Measurements from ENCODE around the gene SLC9A8.

Gene SLC9A8

DNA sequence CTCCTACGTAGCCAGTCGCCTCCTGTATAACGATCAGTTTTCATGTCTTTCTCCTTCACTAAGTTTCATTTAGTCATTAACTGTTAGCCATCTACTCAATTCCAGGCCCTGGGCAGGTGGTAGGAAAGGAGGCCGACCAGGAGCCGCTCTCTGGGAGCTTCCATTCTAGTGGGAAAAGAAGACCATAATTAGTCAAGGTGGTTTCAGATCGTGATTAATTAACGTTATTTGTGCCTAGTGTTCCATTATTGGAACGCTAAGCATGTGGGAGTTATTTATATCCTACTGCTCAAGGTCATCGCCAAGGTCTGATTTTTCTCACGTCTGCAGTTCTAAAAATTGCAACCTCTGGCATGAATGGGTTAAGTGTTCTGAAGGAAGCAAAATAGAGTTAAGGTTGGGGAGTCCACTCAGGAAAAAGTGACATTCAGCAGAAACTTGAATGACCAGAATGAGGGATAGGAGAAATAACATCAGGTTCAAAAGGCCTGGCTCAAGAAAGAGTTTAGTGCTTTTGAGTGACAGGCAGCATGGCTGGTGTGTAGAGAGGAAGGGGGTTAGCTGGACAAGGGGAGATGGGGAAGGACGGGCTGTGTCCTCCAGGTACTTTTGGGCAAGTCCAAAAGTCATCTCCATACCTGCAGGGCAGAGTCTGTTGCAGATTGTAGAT lies 812 bp downstream of the SLC9A8 start:
- DNase-seq (ENCODE audit: low read depth, low spot score), result no peak

DNA sequence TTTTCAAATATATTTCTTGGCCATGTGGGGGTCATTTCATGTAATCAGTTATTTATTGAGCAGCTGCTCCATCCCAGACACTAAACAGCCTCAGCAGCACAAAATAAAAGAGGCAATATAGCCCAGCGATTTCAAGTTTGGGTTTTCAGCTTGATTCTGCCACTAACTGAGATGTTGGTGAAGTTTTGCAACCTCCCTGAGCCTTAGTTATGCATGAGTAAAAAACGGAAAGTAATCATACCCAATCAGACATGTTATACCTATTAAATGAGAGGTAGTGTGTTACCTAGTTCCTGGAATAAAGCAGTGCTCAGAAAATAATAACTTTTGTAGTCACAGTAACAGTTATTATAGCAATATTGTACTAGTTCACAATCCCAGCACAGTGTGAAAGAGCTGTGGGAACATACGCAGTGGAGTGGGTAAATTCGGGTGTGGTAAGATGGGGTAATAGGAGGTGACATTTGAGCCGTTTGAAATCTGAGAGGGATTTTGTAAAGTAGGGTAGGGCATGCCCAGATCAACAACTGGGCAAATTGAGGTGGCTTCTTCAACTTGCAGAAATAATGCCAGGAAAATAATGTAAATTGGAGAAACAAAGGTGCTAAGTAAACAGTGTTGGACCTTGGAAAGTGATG lies 1.5 kb downstream of the SLC9A8 start:
- DNase-seq (ENCODE audit: low read depth, low spot score), result no peak

DNA sequence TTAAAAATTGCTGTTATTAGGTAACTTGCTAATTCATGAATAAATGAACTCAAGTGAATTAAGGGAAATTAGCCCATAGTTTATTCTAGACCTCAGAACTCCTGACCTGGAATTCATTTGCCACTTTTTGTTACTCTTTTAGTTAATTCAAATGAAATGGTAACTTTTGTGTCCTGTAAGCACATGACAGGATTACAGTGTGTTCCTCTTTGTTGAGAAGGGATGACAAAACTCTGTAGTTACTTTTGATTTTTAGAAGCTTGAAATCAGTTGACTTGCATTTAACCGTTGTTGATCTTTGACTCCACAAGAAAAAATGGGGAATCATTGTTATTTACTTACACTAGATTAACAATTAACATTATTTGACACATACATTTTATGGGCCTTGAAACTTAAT lies 6.2 kb downstream of the SLC9A8 start:
- DNase-seq (ENCODE audit: low read depth, low spot score), result no peak

DNA sequence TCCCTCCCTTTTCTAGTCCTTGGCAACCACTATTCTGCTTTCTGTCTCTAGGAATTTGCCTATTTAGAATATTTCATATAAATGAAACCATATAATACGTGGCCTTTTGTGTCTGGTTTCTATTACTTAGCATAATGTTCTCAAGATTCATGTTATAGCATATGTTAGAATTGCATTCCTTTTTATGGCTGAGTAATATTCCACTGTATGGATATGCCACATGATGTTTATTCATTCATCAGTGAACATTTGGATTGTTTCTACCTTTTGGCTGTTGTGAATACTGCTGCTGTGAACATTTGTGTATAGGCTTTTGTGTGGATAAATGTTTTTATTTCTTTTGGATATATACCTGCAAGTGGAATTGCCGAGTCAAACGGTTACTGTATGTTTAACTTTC lies 7.1 kb downstream of the SLC9A8 start:
- DNase-seq (ENCODE audit: low read depth, low spot score), result no peak

DNA sequence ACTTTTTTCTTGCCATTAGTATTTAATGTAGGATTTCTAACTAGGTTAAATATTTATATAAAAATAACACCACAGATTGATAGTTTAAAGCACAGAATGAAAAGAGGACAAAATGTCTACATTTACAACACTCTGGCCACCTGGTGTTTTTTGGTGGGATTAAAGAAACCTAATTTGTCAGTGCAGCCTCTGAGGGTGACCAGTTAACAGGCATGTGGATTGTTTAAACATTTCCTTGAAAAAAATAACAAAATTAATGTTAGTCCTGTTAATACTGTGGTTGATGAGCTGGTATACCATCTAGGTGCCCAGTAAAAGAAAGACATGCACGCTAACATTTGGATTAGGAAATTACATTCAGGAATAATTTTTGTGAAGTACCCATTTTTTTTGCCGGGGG lies 8.8 kb downstream of the SLC9A8 start:
- DNase-seq (ENCODE audit: low read depth, low spot score), result no peak

DNA sequence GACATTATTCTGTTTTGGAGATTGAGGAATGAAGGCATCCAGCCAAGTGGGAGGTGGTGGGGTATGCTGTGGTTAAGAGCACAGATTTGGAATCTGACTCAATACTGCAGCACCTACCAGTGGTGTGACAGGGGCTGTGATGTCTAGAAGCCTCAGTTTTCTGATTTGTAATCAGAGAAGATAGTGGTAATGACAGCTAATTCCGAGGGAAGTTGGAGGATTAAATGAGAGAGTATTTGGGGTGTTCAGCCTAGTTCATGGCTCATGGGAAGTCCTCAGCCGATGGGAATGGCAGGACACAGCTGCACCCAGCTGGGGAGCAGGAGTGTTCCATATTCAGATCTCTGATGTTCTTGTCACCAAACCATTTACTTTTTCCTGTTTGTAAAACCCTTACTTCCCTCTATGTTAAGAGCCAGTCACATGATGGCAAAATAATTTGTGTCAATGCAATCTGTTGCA lies 9.3 kb downstream of the SLC9A8 start:
- DNase-seq (ENCODE audit: low read depth, low spot score), result no peak

DNA sequence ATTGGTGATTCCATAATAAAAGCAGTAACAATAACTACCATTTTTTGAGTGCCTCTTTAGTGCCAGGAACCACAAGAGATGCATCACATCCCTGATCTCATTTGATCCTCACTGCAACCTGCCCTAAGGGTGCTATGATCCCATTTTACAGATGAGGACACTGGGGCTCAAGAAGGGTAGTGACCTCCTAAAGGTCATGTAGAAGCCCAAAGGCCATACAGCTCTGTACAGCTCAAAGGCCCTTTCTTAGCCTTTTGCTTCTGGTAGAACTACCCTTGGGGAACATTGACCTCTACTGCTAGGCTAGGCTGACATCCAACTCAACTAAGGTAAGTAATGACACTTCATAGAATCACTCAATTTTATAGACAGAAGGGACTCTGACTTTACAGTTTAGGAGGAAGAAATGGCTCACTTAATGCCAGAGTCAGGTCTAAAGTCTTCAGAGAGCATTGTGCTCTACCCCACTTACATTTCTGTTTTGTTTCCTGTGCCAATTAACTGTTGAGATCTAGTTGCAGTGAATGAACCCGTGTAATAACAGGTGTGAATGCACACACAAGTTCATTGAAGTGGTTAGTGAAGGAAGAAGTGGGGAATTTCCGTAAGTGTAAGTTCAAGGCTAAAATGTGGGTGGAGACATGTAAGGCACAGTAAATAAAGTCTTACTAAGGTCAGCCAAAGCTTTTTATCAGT lies 10.7 kb downstream of the SLC9A8 start:
- DNase-seq (ENCODE audit: low read depth, low spot score), result no peak

DNA sequence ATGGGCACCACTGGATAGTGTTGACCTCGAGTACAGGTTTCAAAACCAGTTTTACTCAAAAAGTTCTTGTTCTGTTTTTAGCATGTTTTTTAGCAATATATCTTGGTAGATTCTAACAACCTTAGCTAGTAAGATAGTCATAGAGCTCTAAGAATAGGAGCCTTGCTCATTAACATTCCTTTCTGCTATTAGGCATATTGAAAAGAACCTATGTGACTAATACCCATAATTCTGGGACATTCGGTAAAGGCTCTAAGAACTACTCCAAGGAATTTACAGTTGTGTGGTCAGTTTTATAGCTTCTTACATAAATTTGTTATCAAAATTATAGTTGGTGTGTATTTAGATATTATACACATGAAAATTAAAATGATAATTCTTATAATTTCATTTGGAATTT lies 11.6 kb downstream of the SLC9A8 start:
- no peak for DNase-seq (ENCODE audit: low read depth, low spot score)

DNA sequence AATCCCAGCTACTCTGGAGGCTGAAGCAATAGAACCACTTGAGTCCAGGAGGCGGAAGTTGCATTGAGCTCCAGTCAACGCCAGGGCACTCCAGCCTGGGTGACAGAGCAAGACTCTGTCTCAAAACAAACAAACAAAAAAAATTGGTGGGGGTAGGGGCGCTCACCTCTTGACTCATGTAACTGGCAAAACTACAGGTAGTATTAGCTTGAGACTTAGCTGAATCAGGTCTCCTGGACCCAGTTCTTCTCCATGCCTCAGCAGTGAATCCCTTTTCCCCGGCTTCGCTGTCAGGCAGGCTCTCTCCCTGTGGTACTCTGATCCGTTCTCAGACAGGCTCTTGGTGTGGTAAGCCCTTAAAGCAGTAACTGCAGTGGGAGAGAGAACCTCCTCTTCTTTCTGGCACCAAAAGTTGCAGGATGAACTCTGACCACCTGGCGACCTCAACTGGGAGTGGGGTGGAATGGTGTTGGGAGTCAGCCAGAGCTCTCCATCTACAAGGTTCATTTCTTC lies 12.9 kb downstream of the SLC9A8 start:
- DNase-seq (ENCODE audit: low read depth, low spot score), result peak; percentile 23

DNA sequence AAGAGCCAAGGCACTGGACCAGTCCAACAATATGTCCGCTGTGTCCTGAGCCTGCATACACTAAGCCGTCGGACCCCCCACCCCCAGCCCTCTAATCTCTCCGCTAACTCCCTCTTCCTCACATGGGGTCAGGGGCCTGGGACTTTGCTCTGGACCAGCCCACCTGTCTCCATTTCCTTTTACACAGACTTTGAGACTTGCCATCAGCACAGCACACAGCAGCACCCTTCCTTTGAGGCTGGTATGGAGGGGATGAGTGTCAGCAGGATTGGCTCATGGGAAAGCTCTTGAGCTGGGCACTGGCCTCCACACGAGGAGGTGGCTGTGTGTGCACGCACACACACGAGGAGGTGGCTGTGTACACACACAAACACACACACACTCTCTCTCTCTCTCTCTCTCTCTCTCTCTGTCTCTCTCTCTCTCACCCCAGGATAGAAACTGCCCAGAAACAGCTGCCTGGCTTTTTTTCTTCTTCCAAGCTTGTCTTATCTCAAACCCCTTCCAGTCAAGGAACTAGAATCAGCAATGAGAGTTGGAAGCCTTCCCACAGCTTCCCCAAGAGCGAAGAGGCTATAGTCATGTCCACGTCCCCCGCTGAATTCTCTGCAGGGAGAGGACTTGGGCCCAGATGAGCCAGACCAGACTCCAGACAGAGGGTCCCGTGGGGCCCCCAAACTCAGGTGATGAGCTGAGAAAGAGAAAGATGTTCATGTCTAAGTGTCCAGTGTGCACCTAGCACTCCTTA lies 18.6 kb downstream of the SLC9A8 start:
- no peak for DNase-seq (ENCODE audit: low read depth, low spot score)

DNA sequence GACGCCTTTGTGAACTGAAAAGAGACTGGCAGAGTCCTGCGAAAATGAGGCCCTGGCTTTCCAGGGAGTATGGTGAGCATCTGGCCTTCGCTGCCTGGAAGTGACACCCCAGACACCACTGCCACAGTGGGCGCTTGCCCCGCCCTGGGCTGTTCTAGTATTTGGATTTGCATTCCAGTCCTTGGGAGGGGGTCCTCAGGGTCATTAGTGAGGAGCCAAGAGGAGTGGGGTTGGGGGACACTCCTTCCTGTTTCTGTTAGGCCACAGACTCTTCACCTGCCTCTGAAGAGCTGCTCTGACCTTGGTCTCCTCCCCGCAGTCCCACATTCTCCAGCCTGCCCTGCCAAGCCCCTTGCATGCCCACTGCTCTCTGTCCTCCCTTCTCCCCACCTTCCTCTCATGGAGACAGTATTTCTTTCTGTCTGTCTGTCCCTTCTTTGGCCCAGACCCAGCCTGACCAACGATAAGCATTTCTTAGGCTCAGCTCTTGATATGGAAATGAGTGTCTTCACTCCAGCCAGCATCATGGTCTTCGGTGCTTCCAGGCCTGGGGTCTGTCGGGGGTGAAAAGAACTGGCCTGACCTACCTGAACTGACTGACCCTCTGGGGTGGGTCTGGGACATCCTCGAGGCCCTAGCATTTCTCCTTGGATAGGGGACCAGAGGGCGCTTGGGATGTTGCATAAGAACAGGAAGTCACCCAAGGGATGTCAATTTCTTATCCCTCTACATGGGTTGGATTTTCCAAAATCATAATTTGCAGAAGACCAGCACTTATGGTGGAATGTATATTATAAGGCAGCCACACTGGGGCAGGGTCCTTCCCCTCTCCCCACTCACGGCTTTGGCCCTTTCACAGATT lies 19.4 kb downstream of the SLC9A8 start:
- DNase-seq (ENCODE audit: low read depth, low spot score), result no peak

DNA sequence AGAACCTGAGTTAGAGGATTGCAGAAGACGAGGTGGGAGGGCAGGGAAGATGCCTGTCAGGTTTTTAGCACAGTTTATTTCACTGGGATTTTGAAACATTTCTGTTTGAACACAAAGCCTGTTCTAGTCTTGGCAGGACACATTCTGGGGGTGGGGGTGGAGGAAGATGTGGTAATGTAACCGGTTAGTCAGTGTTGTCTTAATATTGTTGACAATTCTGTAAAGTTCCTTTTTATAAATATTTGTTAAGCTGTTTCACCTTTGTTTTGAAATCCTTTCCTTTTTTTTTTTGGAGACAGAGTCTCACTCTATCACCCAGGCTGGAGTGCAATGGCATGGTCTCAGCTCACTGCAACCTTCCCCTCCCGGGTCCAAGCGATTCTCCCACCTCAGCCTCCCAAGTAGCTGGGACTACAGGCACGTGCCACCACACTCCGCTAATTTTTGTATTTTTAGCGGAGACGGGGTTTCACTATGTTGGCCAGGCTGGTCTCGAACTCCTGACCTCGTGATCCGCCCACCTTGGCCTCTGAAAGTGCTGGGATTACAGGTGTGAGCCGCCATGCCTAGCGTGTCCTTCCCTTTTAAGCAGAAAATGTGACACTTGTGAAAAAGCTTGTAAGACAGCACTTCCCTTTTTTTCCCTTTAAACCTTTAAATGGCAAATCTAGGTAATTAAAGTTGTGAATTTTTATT lies 20.2 kb downstream of the SLC9A8 start:
- DNase-seq (ENCODE audit: low read depth, low spot score), result no peak

DNA sequence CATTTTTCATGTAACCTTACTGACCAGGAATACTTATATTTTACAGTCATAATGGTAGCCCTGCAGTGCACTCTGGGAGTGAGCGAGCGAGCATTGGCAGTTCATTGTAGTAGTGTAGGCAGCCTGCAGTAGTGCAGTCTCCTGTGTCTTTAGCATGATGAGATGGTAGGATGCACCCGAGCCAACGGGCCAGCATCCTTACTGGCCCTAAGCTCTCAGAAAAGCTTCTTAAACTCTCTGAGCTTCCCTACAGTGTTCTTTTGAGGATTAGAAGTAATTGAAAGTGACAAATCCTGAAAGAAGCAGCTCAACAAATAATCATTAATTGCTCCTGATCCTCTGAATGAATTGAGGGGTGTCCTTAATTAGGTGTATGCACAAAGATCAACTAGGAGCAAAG lies 20.9 kb downstream of the SLC9A8 start:
- DNase-seq (ENCODE audit: low read depth, low spot score), result no peak

DNA sequence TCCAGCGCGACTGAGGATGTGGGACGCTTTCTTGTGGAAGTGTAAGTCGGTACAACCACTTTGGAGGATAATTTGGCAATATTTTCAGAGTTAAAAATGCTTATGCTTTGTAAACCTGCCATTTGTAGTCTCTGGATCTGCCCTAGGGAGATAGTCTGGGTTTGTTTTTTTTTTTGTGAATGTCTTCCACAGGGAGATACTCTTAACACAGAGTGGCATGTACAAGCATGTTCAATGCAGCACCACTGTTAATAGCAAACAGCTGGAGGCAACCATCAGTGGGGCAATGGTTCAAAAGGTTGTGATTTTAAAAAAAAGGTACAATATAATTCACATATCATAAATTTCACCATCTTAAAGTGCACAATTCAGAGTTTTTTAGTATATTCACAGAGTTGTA lies 22.4 kb downstream of the SLC9A8 start:
- DNase-seq (ENCODE audit: low read depth, low spot score), result no peak

DNA sequence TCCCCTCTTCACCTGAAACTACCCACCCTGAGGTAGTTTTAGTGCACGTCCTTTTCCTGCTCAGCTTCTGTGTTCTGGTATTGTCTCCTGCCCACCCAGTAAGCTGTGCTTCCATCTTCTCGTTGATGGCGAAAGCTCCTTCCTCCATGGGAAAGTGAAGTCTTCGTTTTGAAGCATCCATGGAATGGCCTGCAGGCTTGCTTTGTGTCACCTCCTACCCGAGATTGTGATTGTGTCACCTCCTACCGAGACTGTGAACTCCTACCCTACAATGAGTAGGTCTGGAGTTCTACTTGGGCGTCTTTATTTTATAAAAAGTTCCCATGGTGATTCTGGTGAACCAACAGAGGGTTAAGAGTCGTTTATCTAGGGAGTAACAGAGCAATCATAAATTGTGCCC lies 25.9 kb downstream of the SLC9A8 start:
- DNase-seq (ENCODE audit: low read depth, low spot score), result no peak

DNA sequence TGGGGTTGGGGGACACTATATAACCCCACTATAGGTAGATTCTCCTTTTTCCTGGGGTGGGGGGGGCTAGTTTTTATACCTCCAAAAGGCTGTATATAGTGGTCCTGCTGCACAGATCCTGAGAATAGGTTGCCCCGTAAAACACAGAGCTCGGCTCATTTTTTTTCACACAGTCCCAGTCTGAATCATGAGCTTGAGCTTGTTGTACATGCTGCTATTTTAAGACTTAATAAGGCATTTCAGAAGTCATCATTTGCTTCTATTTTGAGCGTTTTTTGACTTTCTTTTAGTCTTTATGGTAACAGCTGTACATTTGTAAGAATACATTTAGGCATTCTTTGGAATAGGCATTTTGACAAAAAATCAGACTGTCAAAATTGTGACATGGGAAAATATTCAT lies 30.5 kb downstream of the SLC9A8 start:
- no peak for DNase-seq (ENCODE audit: low read depth, low spot score)

DNA sequence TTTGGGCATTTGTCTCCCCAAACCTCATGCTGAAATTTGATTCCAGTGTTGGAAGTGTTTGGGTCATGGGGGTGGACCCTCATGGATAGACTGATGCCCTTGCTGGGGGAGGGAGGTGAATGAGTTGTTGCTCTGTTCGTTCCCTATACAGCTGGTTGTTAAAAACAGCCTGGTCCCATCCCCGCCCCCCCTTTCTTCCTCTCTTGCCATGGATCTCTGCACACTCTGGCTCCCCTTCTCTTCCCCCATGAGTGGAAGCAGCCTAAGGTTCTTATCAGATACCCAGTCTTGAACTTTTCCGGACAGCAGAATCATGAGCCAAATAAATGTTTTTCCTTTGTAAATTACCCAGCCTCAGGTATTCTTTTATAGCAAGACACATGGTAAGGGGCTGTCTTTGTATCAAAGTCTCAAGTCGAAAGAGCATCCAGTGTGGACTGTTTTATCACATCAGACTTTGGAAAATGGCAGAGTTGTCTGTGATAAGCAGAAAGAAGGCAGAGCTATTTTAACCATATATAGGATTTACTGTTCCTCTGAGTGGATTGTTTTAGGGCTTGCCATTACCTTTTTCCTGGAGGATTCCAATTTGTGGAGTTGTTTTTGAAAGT lies 31.2 kb downstream of the SLC9A8 start:
- DNase-seq (ENCODE audit: low read depth, low spot score), result no peak

DNA sequence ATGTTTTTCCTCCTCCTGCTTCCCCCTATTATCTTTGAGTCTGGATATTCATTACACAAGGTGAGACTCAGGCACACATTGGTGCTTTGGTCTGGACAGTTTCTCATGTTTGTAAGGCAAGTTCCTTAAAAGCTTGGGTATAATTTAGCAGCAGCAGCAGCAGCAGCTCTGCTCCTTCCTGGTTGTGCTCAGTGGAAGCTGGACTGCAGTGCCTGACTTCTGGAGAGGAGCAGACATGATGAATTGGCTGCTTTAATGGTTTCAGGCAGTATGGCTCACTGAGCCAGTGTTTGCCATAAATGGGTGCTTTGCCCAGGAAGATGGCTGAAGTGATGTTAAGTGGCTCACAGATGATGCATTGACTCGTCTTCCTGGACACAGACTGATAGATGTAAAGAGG lies 32.4 kb downstream of the SLC9A8 start:
- no peak for DNase-seq (ENCODE audit: low read depth, low spot score)

DNA sequence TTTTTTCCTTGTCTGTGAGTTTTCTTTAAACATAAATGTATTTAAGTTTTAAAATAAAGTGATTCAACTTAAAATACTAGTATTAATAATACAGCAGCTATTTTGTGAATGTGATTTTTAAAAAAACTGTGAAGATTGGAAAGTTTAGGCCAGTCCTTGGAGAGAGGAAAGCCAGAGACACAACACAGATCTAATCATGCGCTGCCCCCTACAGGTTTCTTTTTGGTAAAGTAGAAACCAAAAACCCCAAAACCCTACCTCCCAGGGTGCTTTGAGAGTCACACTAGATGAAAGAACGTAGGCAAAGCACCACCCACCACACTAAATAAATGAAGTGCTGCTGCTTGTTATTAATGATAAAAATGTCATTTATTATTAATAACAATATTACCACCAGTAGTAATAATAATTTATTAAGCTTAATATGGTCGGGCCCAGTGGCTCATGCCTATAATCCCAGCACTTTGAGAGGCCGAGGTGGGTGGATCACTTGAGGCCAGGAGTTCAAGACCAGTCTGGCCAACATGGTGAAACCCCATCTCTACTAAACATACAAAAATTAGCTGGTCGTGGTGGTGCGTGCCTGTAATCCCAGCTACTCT lies 33.7 kb downstream of the SLC9A8 start:
- DNase-seq (ENCODE audit: low read depth, low spot score), result peak; percentile 75
